Measurements from ENCODE around the gene DNAH6.

DNA sequence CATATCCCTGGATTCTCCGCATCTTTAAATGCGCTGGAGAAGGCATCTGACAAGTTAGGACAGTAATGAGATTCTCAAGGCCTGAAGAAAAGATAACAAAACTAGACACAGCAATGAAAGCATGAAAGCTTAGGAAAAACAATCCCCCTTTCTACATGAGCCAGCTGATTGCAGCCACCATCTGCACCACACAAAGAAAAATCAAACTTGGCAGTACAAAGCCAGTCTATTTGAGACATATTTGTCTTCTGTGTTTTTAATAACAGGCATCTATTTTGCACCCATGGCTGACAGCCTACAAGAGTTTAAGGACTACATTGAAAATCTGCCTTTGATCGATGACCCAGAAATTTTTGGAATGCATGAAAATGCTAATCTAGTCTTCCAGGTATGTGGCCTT lies 281.0 kb downstream of the DNAH6 start:
- TF ChIP-seq POLR2A (IDR thresholded peaks at IDR 0.05; ENCODE audit: low read depth, low read length) = no peak
- TF ChIP-seq POLR2AphosphoS5 (IDR thresholded peaks at IDR 0.05; ENCODE audit: low read depth, low read length) = no peak
- TF ChIP-seq TAF1 (IDR thresholded peaks at IDR 0.05; ENCODE audit: low read depth, low read length) = no peak
- TF ChIP-seq SPI1 (IDR thresholded peaks at IDR 0.05; ENCODE audit: low read depth, low read length) = no peak
